ENCODE results near the gene AMDHD2. TPM values are rescaled to one million over a fixed set of nuclear protein-coding genes. Genes with fewer than 3 reads are reported as not detected.

Gene AMDHD2
- total and polyA plus RNA-seq, 4 donors, result 7.5 to 25.3 (median 15.7) TPM

DNA sequence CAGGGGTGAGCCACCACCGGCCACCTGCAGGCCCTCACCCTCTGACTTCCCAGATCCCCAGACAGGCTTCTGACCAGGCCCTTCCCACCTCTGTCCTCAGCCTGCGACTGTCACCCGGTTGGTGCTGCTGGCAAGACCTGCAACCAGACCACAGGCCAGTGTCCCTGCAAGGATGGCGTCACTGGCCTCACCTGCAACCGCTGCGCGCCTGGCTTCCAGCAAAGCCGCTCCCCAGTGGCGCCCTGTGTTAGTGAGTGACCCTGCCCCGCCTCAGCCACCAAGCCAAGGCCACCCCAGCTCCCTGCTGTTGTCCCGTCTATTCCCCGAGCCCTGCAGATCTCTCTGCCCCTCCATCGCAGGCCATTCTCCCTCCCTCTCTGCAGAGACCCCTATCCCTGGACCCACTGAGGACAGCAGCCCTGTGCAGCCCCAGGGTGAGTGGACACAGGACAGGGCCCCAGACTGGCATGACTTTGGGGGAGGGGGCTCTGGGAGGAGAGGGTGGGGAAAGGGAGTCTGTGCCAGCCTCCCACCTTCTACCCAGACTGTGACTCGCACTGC, 47.2 kb upstream of the AMDHD2 start:
- H3K27me3 ChIP-seq (ENCODE audit: control insufficient read depth in 4 of 4, insufficient read depth in 4 of 4, low read length in 3 of 4), result no peaks in the 10 kb centered on the region
- peaks cover 42 to 81% (median 62%) of the 10 kb centered on the region in 4 donors for H3K4me1 ChIP-seq (ENCODE audit: control insufficient read depth in 4 of 4, insufficient read depth in 4 of 4, low read length in 3 of 4)
- DNase-seq (ENCODE audit: low spot score), result no peak

DNA sequence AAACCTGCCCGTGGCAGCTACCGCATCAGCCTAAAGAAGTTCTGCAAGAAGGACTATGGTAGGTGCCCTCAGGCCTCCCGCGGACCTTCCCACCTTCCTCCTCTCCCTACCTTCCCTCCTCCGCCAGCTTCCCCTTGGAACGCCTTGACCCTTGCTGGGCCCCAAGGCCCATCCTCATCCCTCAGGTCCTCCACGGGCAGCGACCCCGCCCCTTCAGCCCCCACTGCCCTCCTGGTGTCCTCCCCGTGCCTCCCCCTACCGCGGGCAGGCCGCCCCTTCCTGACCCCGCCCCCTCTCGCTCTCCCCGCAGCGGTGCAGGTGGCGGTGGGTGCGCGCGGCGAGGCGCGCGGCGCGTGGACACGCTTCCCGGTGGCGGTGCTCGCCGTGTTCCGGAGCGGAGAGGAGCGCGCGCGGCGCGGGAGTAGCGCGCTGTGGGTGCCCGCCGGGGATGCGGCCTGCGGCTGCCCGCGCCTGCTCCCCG, 46.7 kb upstream of the AMDHD2 start:
- no peaks in the 10 kb centered on the region for H3K9me3 ChIP-seq (ENCODE audit: control insufficient read depth in 4 of 4, low read length in 3 of 4)
- H3K4me1 ChIP-seq (ENCODE audit: control insufficient read depth in 4 of 4, insufficient read depth in 4 of 4, low read length in 3 of 4), result peaks cover 37 to 80% (median 58%) of the 10 kb centered on the region in 4 donors
- no peaks in the 10 kb centered on the region for H3K36me3 ChIP-seq (ENCODE audit: control insufficient read depth in 4 of 4, insufficient read depth in 3 of 4, low read depth in 1 of 4, low read length in 3 of 4)
- WGBS, result 8% methylated on average over 49 of the region's 49 CpGs
- DNase-seq (ENCODE audit: low spot score), result no peak
- H3K27me3 ChIP-seq (ENCODE audit: control insufficient read depth in 4 of 4, insufficient read depth in 4 of 4, low read length in 3 of 4), result no peaks in the 10 kb centered on the region
- peak overlapping the region in 1 of 3 donors; percentile 87 for H3K4me3 ChIP-seq (ENCODE audit: low read depth in 1 of 3, low read length in 3 of 3)
- no peak overlapping the region for H3K9ac ChIP-seq (ENCODE audit: low read depth in 1 of 2, low read length in 2 of 2)
- H3K27ac ChIP-seq (ENCODE audit: low read depth in 1 of 2, low read length in 2 of 2), result no peak overlapping the region
- TF ChIP-seq, protein P1, sequence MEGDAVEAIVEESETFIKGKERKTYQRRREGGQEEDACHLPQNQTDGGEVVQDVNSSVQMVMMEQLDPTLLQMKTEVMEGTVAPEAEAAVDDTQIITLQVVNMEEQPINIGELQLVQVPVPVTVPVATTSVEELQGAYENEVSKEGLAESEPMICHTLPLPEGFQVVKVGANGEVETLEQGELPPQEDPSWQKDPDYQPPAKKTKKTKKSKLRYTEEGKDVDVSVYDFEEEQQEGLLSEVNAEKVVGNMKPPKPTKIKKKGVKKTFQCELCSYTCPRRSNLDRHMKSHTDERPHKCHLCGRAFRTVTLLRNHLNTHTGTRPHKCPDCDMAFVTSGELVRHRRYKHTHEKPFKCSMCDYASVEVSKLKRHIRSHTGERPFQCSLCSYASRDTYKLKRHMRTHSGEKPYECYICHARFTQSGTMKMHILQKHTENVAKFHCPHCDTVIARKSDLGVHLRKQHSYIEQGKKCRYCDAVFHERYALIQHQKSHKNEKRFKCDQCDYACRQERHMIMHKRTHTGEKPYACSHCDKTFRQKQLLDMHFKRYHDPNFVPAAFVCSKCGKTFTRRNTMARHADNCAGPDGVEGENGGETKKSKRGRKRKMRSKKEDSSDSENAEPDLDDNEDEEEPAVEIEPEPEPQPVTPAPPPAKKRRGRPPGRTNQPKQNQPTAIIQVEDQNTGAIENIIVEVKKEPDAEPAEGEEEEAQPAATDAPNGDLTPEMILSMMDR (IDR thresholded peaks at IDR 0.05; ENCODE audit: low read depth, low read length, missing input control), result no peak
- no peak for TF ChIP-seq SP1 (IDR thresholded peaks at IDR 0.05)
- no peak for TF ChIP-seq GABPA (IDR thresholded peaks at IDR 0.05 in 1 of 2, conservative IDR thresholded peaks at IDR 0.05 in 1 of 2)
- no peak for TF ChIP-seq NR2F2 (IDR thresholded peaks at IDR 0.05)
- TF ChIP-seq, protein P2, sequence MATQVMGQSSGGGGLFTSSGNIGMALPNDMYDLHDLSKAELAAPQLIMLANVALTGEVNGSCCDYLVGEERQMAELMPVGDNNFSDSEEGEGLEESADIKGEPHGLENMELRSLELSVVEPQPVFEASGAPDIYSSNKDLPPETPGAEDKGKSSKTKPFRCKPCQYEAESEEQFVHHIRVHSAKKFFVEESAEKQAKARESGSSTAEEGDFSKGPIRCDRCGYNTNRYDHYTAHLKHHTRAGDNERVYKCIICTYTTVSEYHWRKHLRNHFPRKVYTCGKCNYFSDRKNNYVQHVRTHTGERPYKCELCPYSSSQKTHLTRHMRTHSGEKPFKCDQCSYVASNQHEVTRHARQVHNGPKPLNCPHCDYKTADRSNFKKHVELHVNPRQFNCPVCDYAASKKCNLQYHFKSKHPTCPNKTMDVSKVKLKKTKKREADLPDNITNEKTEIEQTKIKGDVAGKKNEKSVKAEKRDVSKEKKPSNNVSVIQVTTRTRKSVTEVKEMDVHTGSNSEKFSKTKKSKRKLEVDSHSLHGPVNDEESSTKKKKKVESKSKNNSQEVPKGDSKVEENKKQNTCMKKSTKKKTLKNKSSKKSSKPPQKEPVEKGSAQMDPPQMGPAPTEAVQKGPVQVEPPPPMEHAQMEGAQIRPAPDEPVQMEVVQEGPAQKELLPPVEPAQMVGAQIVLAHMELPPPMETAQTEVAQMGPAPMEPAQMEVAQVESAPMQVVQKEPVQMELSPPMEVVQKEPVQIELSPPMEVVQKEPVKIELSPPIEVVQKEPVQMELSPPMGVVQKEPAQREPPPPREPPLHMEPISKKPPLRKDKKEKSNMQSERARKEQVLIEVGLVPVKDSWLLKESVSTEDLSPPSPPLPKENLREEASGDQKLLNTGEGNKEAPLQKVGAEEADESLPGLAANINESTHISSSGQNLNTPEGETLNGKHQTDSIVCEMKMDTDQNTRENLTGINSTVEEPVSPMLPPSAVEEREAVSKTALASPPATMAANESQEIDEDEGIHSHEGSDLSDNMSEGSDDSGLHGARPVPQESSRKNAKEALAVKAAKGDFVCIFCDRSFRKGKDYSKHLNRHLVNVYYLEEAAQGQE (IDR thresholded peaks at IDR 0.05), result no peak
- TF ChIP-seq RAD21 (IDR thresholded peaks at IDR 0.05), result no peak
- no peak for TF ChIP-seq EGR1 (IDR thresholded peaks at IDR 0.05; ENCODE audit: low read depth in 2 of 2)
- TF ChIP-seq JUND (IDR thresholded peaks at IDR 0.05), result no peak
- TF ChIP-seq YY1 (IDR thresholded peaks at IDR 0.05), result no peak
- no peak for TF ChIP-seq HNF4A (conservative IDR thresholded peaks at IDR 0.05)
- TF ChIP-seq FOXA2 (IDR thresholded peaks at IDR 0.05), result no peak
- TF ChIP-seq FOXA1 (IDR thresholded peaks at IDR 0.05), result no peak
- TF ChIP-seq, protein P3, sequence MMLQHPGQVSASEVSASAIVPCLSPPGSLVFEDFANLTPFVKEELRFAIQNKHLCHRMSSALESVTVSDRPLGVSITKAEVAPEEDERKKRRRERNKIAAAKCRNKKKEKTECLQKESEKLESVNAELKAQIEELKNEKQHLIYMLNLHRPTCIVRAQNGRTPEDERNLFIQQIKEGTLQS (IDR thresholded peaks at IDR 0.05), result no peak
- TF ChIP-seq, protein P4, sequence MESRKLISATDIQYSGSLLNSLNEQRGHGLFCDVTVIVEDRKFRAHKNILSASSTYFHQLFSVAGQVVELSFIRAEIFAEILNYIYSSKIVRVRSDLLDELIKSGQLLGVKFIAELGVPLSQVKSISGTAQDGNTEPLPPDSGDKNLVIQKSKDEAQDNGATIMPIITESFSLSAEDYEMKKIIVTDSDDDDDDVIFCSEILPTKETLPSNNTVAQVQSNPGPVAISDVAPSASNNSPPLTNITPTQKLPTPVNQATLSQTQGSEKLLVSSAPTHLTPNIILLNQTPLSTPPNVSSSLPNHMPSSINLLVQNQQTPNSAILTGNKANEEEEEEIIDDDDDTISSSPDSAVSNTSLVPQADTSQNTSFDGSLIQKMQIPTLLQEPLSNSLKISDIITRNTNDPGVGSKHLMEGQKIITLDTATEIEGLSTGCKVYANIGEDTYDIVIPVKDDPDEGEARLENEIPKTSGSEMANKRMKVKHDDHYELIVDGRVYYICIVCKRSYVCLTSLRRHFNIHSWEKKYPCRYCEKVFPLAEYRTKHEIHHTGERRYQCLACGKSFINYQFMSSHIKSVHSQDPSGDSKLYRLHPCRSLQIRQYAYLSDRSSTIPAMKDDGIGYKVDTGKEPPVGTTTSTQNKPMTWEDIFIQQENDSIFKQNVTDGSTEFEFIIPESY (IDR thresholded peaks at IDR 0.05), result no peak
- TF ChIP-seq MAX (IDR thresholded peaks at IDR 0.05), result no peak
- no peak for TF ChIP-seq RXRA (IDR thresholded peaks at IDR 0.05)

More for the DNA sequence above, 47.2 kb upstream of the AMDHD2 start:
- TF ChIP-seq TAF1 (conservative IDR thresholded peaks at IDR 0.05) (no peak), FOXA2 (IDR thresholded peaks at IDR 0.05) (no peak), EGR1 (IDR thresholded peaks at IDR 0.05; ENCODE audit: low read depth in 2 of 2) (no peak), RAD21 (IDR thresholded peaks at IDR 0.05) (no peak)
- TF ChIP-seq, protein P1 (IDR thresholded peaks at IDR 0.05; ENCODE audit: low read depth, low read length, missing input control), result no peak
- TF ChIP-seq, protein P3 (IDR thresholded peaks at IDR 0.05), result no peak
- no peaks in the 10 kb centered on the region for H3K9me3 ChIP-seq (ENCODE audit: control insufficient read depth in 4 of 4, low read length in 3 of 4)
- H3K36me3 ChIP-seq (ENCODE audit: control insufficient read depth in 4 of 4, insufficient read depth in 3 of 4, low read depth in 1 of 4, low read length in 3 of 4), result no peaks in the 10 kb centered on the region
- no peak overlapping the region for H3K27ac ChIP-seq (ENCODE audit: low read depth in 1 of 2, low read length in 2 of 2)
- no peak overlapping the region for H3K4me3 ChIP-seq (ENCODE audit: low read depth in 1 of 3, low read length in 3 of 3)
- WGBS, result 68% methylated on average over 14 of the region's 14 CpGs
- H3K9ac ChIP-seq (ENCODE audit: low read depth in 1 of 2, low read length in 2 of 2), result no peak overlapping the region

Measured in liver (tissue), 9 donors.